Measurements from ENCODE around the gene ARHGEF16. TPM values are rescaled to one million over a fixed set of nuclear protein-coding genes. Genes with fewer than 3 reads are reported as not detected.

The ARHGEF16 gene
- total and polyA plus RNA-seq, 9 donors, result 0.13 to 8.4 (median 1.7) TPM

- H3K27ac ChIP-seq, result peak overlapping the region in 1 of 2 donors; percentile 25
- WGBS, 3 donors, result 93 to 94% (median 94%) methylated on average over 24 of the region's 24 CpGs
Measured at GRCh38 chr1:3459051-3459908, 4.8 kb downstream of the ARHGEF16 start.

GRCh38 chr1:3459940-3460671 is 5.6 kb downstream of the ARHGEF16 start:
- H3K4me3 ChIP-seq, result no peak overlapping the region
- no peaks in the 10 kb centered on the region for H3K36me3 ChIP-seq
- TF ChIP-seq POLR2A (IDR thresholded peaks at IDR 0.05), result no peak
- TF ChIP-seq EP300 (IDR thresholded peaks at IDR 0.05), result no peak
- no peak for TF ChIP-seq CTCF (IDR thresholded peaks at IDR 0.05)
- no peaks in the 10 kb centered on the region for H3K27me3 ChIP-seq
- H3K4me1 ChIP-seq (ENCODE audit: insufficient read depth), result peaks cover 8% of the 10 kb centered on the region
- WGBS, 3 donors, result 55 to 75% (median 61%) methylated on average over 23 of the region's 23 CpGs
- intact Hi-C loops (cut with DNase I), result loop anchor here in 2 of 4 donors (10.0 kb wide), 2 partner anchors 255 to 265 kb away; no protein-coding TSS in a partner anchor
- DNase-seq, result peak in 1 of 5 donors; percentile 13
- H3K27ac ChIP-seq, result peak overlapping the region in 1 of 2 donors; percentile 25
- H3K9me3 ChIP-seq, result no peaks in the 10 kb centered on the region

More at GRCh38 chr1:3459051-3459908, 4.8 kb downstream of the ARHGEF16 start:
- Histone ChIP-seq H3K4me3 (no peak overlapping the region), H3K4me1 (ENCODE audit: insufficient read depth) (peaks cover 8% of the 10 kb centered on the region), H3K36me3 (no peaks in the 10 kb centered on the region), H3K9me3 (no peaks in the 10 kb centered on the region), H3K27me3 (no peaks in the 10 kb centered on the region)
- intact Hi-C loops (cut with DNase I), result loop anchor here in 1 of 4 donors (10.0 kb wide), 1 partner anchor 266 kb away; no protein-coding TSS in a partner anchor
- TF ChIP-seq CTCF (IDR thresholded peaks at IDR 0.05) (no peak), EP300 (IDR thresholded peaks at IDR 0.05) (no peak), POLR2A (IDR thresholded peaks at IDR 0.05) (no peak)
- DNase-seq, result peak in 1 of 5 donors; percentile 17

DNA sequence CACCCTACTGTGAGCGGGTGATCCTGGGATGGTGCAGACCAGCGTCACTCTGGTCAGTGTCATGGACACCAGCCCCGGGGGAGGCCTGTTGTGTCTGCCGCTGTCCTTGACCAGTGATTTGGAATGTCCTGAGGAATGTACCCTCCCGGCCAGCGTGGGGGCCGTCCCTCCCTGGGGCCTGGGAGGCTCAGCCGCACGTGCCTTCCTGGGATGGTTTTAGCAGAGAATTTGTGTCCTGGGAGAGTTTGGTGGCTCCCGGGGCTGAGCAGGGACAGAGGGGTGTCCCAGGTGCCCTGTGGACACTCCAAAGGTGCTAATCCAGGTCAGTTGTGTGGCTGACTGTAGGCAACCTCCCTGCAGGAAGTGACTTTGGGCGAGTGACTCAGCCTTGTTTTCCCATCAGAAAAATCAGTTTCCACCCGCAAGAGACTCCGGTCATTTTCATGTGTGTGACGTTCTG is 6.2 kb downstream of the ARHGEF16 start:
- no peak for TF ChIP-seq POLR2A (IDR thresholded peaks at IDR 0.05)
- no peak for TF ChIP-seq EP300 (IDR thresholded peaks at IDR 0.05)
- no peak for TF ChIP-seq CTCF (IDR thresholded peaks at IDR 0.05)
- peak in 3 of 5 donors; percentile 33 to 71 (median 62) for DNase-seq
- Histone ChIP-seq H3K27ac (peak overlapping the region in 1 of 2 donors; percentile 25), H3K9me3 (no peaks in the 10 kb centered on the region), H3K36me3 (no peaks in the 10 kb centered on the region), H3K4me1 (ENCODE audit: insufficient read depth) (peaks cover 8% of the 10 kb centered on the region), H3K27me3 (no peaks in the 10 kb centered on the region), H3K4me3 (no peak overlapping the region)
- intact Hi-C loops (cut with DNase I), result loop anchor here in 1 of 4 donors (10.0 kb wide), 1 partner anchor 254 kb away; no protein-coding TSS in a partner anchor
- 11 to 31% (median 14%) methylated on average over 13 to 14 of the region's 14 CpGs for WGBS, 3 donors

DNA sequence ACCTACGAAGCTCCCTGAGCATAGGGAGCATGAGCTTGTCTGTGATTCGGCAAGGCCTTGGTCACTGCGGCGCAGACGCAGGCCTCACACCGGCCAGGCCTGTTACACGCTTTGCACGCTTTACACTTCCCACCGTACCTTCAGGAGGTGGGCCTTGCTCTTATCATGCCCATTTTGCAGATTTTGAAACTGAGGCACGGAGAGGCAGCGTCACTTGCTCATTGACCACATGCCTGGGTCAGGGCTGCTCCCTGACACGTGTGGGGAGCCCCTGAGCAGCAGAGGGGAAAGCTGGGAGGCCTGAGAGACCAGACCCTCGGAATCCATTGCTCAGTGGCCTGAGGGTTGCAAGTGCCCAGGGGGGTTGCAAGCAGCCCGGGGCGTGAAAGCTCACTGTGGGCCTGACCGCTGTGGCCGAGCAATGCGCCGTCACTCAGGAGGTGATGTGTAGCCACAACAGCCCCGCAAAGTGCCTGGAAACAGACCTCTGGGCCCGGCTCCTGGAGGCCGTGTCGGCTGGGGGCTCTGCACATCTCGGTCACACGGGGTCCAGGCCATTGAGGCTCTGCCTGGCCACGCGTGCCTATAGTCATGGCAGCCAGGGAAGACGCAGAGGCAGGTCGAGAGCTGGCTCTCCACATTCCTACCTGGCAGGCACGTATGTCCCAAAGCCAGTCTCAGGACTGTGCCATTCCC is 6.9 kb downstream of the ARHGEF16 start:
- intact Hi-C loops (cut with DNase I), result loop anchor here in 1 of 4 donors (10.0 kb wide), 1 partner anchor 253 kb away; no protein-coding TSS in a partner anchor
- peak in 1 of 5 donors; percentile 24 for DNase-seq
- peaks cover 8% of the 10 kb centered on the region for H3K4me1 ChIP-seq (ENCODE audit: insufficient read depth)
- TF ChIP-seq POLR2A (IDR thresholded peaks at IDR 0.05) (no peak), CTCF (IDR thresholded peaks at IDR 0.05) (no peak), EP300 (IDR thresholded peaks at IDR 0.05) (no peak)
- no peaks in the 10 kb centered on the region for H3K27me3 ChIP-seq
- no peak overlapping the region for H3K4me3 ChIP-seq
- 88 to 93% (median 92%) methylated on average over 30 of the region's 30 CpGs for WGBS, 3 donors
- no peaks in the 10 kb centered on the region for H3K9me3 ChIP-seq
- H3K36me3 ChIP-seq, result no peaks in the 10 kb centered on the region
- H3K27ac ChIP-seq, result no peak overlapping the region
